ENCODE data around the gene ELF4.

DNA sequence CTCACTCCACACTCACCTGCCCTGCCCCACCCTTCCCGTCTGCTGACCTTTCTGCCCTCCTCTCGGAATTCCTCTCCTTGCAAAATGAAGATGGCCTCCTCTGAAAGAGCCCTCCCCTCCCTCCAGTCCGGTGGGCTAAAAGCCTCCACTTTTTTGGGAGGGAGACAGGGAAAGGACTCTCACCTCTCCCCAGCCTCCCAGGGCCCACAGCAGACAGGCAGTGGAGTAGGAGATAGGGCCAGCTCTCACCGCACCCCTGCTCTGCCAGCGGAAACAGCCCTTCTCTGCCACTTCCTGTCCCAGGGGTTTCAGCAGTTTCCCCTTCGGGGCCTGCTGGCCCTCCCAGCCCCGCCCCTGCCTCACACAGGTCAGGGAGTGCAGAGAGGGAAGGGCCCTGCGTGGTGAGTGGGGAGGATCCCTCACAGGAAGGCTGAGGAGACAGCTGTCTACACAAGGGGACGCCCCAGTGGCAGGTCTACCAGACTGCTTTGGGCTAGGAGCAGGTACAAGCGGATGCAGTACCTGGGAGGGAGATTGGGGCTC is 18.2 kb downstream of the ELF4 start:
- TF ChIP-seq CTCF (IDR thresholded peaks at IDR 0.05) (no peak), POLR2A (IDR thresholded peaks at IDR 0.05) (no peak)

Data from ovary (tissue), 3 donors.